NT2/D1 (cell line): ENCODE results near the gene RAB40B.

Source experiments
- YY1 ChIP-seq: IDR thresholded peaks from 2 replicates; pipeline ENCODE4 v1.6.1; 2011; ENCODE audit not compliant: insufficient read length, insufficient read depth
- ZNF274 ChIP-seq: IDR thresholded peaks from 2 replicates; pipeline ENCODE4 v1.6.1; 2011; ENCODE audit warnings: mild to moderate bottlenecking, low read depth, low read length

GRCh38 chr17:82665217-82665616 lies 33.3 kb downstream of the RAB40B start:
- TF ChIP-seq YY1 (no peak), ZNF274 (no peak)
